GM12878 (cell line): ENCODE measurements around the gene GATA2. TPM values are rescaled to one million over a fixed set of nuclear protein-coding genes. Genes with fewer than 3 reads are reported as not detected.

ENCODE experiments used
- ATAC-seq: fragments of 200-7000 bp; cut with Tn5 transposase; 3 replicates; pipeline ENCODE4 v1.9.1; 2020; ENCODE audit warnings: mild to moderate bottlenecking, moderate library complexity
- BruUV-seq: library from RNA; stranded (reverse); fragments of 400-500 nt; replicated peaks from 2 replicates; lab custom pipeline; 2021; lab: Mats Ljungman, UMichigan
- CTCF ChIA-PET: fragments of 300-600 bp; sonication (Branson Sonifier 250); formaldehyde crosslinking; extraction: SDS; loops from one replicate; lab custom pipeline; 2021; ENCODE audit warnings: inconsistent platforms; lab: Yijun Ruan, JAX
- POLR2A ChIA-PET: fragments of 350-600 bp; formaldehyde crosslinking; extraction: SDS; loops from one replicate; lab custom pipeline; 2021; ENCODE audit warnings: inconsistent platforms; lab: Charles Lee
- RAD21 ChIA-PET: fragments of 300-600 bp; sonication (Branson Sonifier 250); formaldehyde crosslinking; loops from one replicate; lab custom pipeline; 2023; ENCODE audit warnings: antibody characterized with exemption; ENCODE audit not compliant: unreplicated experiment; lab: Charles Lee
- SMC1A ChIA-PET: fragments of 300-600 bp; sonication (Branson Sonifier 250); formaldehyde crosslinking; loops from one replicate; lab custom pipeline; 2023; ENCODE audit not compliant: unreplicated experiment, uncharacterized antibody; lab: Charles Lee
- DNase-seq: peaks from one replicate; pipeline ENCODE4 v3.0.0-alpha.2; 2011; ENCODE audit warnings: low read depth, low spot score
- FAIRE-seq: peaks from 3 replicates; lab custom pipeline; 2011; peaks lifted over from hg19 to GRCh38; lab: Jason Lieb, UNC
- H2AFZ ChIP-seq: 2 replicates; pipeline ENCODE4 v1.6.0; 2011; ENCODE audit warnings: low read depth, low read length, control low read depth; ENCODE audit not compliant: control insufficient read depth
- H3K27ac ChIP-seq: 2 replicates; pipeline ENCODE4 v1.5.1; 2011; ENCODE audit warnings: control low read depth; ENCODE audit not compliant: control insufficient read depth, insufficient read depth
- H3K27me3 ChIP-seq, 2 experiments: replicated peaks in 1 of 2; 2 replicates each; pipeline versions ENCODE4 v1.6.0 to v1.6.1; 2011; ENCODE audit warnings: low read length in 1 of 2; ENCODE audit not compliant: control insufficient read depth in 2 of 2, insufficient read depth in 2 of 2
- H3K36me3 ChIP-seq, 2 experiments: 2 replicates each; pipeline ENCODE4 v1.5.1; 2011; ENCODE audit warnings: low read length in 1 of 2; ENCODE audit not compliant: control insufficient read depth in 2 of 2, insufficient read depth in 2 of 2
- H3K4me1 ChIP-seq: 2 replicates; pipeline ENCODE4 v1.6.1; 2011; ENCODE audit warnings: mild to moderate bottlenecking, low read length, moderate library complexity, mixed read lengths; ENCODE audit not compliant: control insufficient read depth, insufficient read depth
- H3K4me2 ChIP-seq: 2 replicates; pipeline ENCODE4 v1.6.0; 2011; ENCODE audit warnings: control low read depth; ENCODE audit not compliant: control insufficient read depth, insufficient read depth
- H3K4me3 ChIP-seq: fragments of 200-600 bp; sonication (generic); 2 replicates; pipeline ENCODE4 v1.5.1; 2016
- H3K79me2 ChIP-seq: 2 replicates; pipeline ENCODE4 v1.6.0; 2011; ENCODE audit warnings: low read length; ENCODE audit not compliant: control insufficient read depth, insufficient read depth
- H3K9ac ChIP-seq: 2 replicates; pipeline ENCODE4 v1.8.0; 2011; ENCODE audit warnings: low read length, control low read depth, mixed read lengths; ENCODE audit not compliant: control insufficient read depth, insufficient read depth
- H3K9me3 ChIP-seq: replicated peaks from 3 replicates; pipeline ENCODE4 v1.5.1; 2011; ENCODE audit warnings: mild to moderate bottlenecking, low read length; ENCODE audit not compliant: control insufficient read depth, insufficient read depth
- H4K20me1 ChIP-seq: 2 replicates; pipeline ENCODE4 v1.6.0; 2011; ENCODE audit not compliant: control insufficient read depth, insufficient read depth
- BMI1 ChIP-seq: fragments of 450-650 bp; IDR thresholded peaks from 2 replicates; pipeline ENCODE4 v1.6.1; 2016; ENCODE audit warnings: mild to moderate bottlenecking, moderate library complexity, borderline replicate concordance
- CHD2 ChIP-seq: IDR thresholded peaks from 2 replicates; pipeline ENCODE4 v1.6.1; 2011; ENCODE audit warnings: low read depth, low read length, improper control_type of control experiment, borderline replicate concordance
- EZH2 ChIP-seq: IDR thresholded peaks from 2 replicates; pipeline ENCODE4 v1.6.1; 2012; ENCODE audit warnings: low read depth, mild to moderate bottlenecking, control low read depth, inconsistent platforms, low read length, borderline replicate concordance; ENCODE audit not compliant: control insufficient read depth
- HDAC6 ChIP-seq: fragments of 200-600 bp; sonication (generic); IDR thresholded peaks from one replicate; pipeline ENCODE4 v1.8.0; 2017; ENCODE audit warnings: antibody characterized with exemption; ENCODE audit not compliant: unreplicated experiment
- MEF2B ChIP-seq: fragments of 450-650 bp; IDR thresholded peaks from 2 replicates; pipeline ENCODE4 v1.6.1; 2018; ENCODE audit warnings: mild to moderate bottlenecking, moderate library complexity; ENCODE audit not compliant: partially characterized antibody, poor library complexity, severe bottlenecking
- MYB ChIP-seq: fragments of 150-350 bp; IDR thresholded peaks from 2 replicates; pipeline ENCODE4 v1.6.1; 2014; ENCODE audit warnings: mild to moderate bottlenecking, low read depth, low read length, borderline replicate concordance
- PML ChIP-seq: IDR thresholded peaks from 2 replicates; pipeline ENCODE4 v1.6.1; 2012; ENCODE audit warnings: low read length, inconsistent platforms
- POLR2AphosphoS2 ChIP-seq: IDR thresholded peaks from 2 replicates; pipeline ENCODE4 v1.6.1; 2011; ENCODE audit warnings: low read depth, mild to moderate bottlenecking, low read length, improper control_type of control experiment, moderate library complexity
- SUZ12 ChIP-seq: fragments of 200-600 bp; sonication (generic); IDR thresholded peaks from one replicate; pipeline ENCODE4 v1.6.1; 2018; ENCODE audit warnings: antibody characterized with exemption, mild to moderate bottlenecking; ENCODE audit not compliant: unreplicated experiment
- WGBS: methylation state at CpG from one replicate; pipeline ENCODE4 v1.1.6; 2016; ENCODE audit warnings: low lambda C conversion rate; ENCODE audit not compliant: insufficient replicate concordance, insufficient coverage; ENCODE audit errors: missing lambda C conversion rate; 5-methylcytosine and 5-hydroxymethylcytosine counted together
- in situ Hi-C: fragments of 300-500 bp; cut with MboI; formaldehyde crosslinking; loops from 9 replicates; pipeline ENCODE4 v1.14.3; 2018; ENCODE audit warnings: mixed read lengths
- intact Hi-C: fragments of 100-400 bp; cut with micrococcal nuclease; formaldehyde crosslinking; loops from one replicate; pipeline ENCODE4 v1.14.2; 2022; ENCODE audit not compliant: unreplicated experiment
- polyA plus RNA-seq, 11 experiments: library from polyadenylated mRNA; depleted of rRNA in 4 of 11; unstranded in 6 of 11; stranded (reverse) in 5 of 11; fragments of >200 nt; fragmentation: Nextera tagmentation in 4 of 11; fragmentation: Illumina TruSeq in 1 of 11; extraction: Ambion mirVana in 4 of 11; extraction: Trizol in 1 of 11; gene quantifications; 1 replicate in 1 of 11; 2 replicates in 10 of 11; pipeline versions ENCODE4 v1.2.1 to v1.2.3, GENCODE V29; 2011 to 2016; ENCODE audit warnings: inconsistent platforms in 2 of 11, missing spikeins in 2 of 11, low read depth in 1 of 11
- total RNA-seq, 4 experiments: library from RNA; depleted of rRNA in 3 of 4; stranded (reverse); fragments of >200 nt in 3 of 4; fragmentation: Illumina TruSeq in 1 of 4; extraction: Trizol in 1 of 4; gene quantifications; 2 replicates each; pipeline versions ENCODE4 v1.2.1 to v1.2.3, GENCODE V29; 2013 to 2021

Gene GATA2
- total and polyA plus RNA-seq, 10 of the 15 experiments (the other 5 are each of a cell fraction or from before 2014, with no cell fraction given), result 0.56 TPM; not detected in 9

- TF ChIP-seq CHD2 (no peak), SUZ12 (peak; percentile 99), BMI1 (peak; percentile 50; the same call in 1 of the 2 replicates), EZH2 (peak; percentile 92; the same call in 1 of the 2 replicates), HDAC6 (peak; percentile 58), PML (no peak), MYB (no peak), MEF2B (no peak), POLR2AphosphoS2 (no peak)
- intact Hi-C loops (loop anchor here (10.0 kb wide), 1 partner anchor 267 kb away; no protein-coding TSS in a partner anchor), in situ Hi-C loops (loop anchor here (10.0 kb wide), 1 partner anchor 397 kb away; no protein-coding TSS in a partner anchor)
- no peaks in the 10 kb centered on the region for H3K4me1 ChIP-seq
- H3K9ac ChIP-seq, result no peak overlapping the region
- ChIA-PET CTCF (no interaction called here), POLR2A (no interaction called here), SMC1A (no interaction called here), RAD21 (no interaction called here)
- no peaks in the 10 kb centered on the region; the same call in none of the 2 replicates for H4K20me1 ChIP-seq
- no peak overlapping the region for H3K27ac ChIP-seq
- no TSS peak for BruUV-seq
- no peak overlapping the region for H3K4me2 ChIP-seq
- H3K9me3 ChIP-seq, result no peaks in the 10 kb centered on the region
- DNase-seq, result no peak
- no peak overlapping the region for H2AFZ ChIP-seq
- no peaks in the 10 kb centered on the region for H3K79me2 ChIP-seq
- H3K27me3 ChIP-seq, result peaks cover 26 to 40% of the 10 kb centered on the region in 2 experiments
- ATAC-seq, result no peak
- H3K36me3 ChIP-seq, result no peaks in the 10 kb centered on the region
- no peak for FAIRE-seq
- WGBS, result 3% methylated on average over 66 of the region's 70 CpGs
- H3K4me3 ChIP-seq, result no peak overlapping the region
Observed at GRCh38 chr3:128491941-128492670, 895 bp downstream of the GATA2 start.
